Measurements from ENCODE around the gene RGS11.
"Not testable (repeated sequence)": the region's sequence is repeated elsewhere in the genome, so short reads cannot be mapped to it uniquely, and the experiment has no call there.

The RGS11 gene

DNA sequence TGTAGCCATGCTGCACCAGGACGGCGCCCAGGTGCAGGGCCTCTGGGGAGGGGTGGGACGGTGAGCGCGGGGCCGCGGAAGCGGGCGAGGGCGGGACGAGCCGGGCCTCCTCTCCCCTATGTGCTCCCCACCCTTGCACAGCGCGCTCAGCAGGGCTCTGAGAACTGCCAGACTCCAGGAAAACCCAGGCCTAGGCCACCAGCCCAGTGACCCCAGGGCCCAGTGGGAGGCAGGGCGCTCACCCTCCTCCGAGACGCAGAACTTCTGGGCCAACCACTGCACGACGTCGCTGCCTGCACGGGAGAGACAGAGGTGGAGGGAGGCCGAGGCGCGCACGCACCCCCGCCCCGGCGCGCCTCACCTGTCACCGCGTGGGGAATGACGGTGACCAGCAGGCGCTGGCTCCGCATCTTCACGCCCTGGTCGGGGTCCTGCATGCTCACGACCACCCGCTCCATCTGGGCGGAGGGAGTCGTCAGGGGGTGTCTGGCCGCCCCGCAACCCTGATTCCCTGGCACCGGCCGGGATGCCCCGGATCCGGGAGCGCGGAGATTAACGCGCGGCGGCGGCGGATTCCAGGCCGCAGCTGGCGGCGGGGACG, 603 bp downstream of the RGS11 start:
- Histone ChIP-seq H3K9me3 (ENCODE audit: insufficient read depth, low read depth, low read length) (no peaks in the 10 kb centered on the region), H3K36me3 (ENCODE audit: insufficient read depth, low read depth, low read length) (no peaks in the 10 kb centered on the region), H3K9ac (ENCODE audit: low read depth, low read length) (no peak overlapping the region), H3K4me3 (ENCODE audit: low read length) (peak overlapping the region; percentile 65), H3K27me3 (ENCODE audit: insufficient read depth, low read length) (peaks cover 56% of the 10 kb centered on the region), H3K27ac (ENCODE audit: low read length) (no peak overlapping the region), H3K4me1 (ENCODE audit: insufficient read depth, low read length) (no peaks in the 10 kb centered on the region)

DNA sequence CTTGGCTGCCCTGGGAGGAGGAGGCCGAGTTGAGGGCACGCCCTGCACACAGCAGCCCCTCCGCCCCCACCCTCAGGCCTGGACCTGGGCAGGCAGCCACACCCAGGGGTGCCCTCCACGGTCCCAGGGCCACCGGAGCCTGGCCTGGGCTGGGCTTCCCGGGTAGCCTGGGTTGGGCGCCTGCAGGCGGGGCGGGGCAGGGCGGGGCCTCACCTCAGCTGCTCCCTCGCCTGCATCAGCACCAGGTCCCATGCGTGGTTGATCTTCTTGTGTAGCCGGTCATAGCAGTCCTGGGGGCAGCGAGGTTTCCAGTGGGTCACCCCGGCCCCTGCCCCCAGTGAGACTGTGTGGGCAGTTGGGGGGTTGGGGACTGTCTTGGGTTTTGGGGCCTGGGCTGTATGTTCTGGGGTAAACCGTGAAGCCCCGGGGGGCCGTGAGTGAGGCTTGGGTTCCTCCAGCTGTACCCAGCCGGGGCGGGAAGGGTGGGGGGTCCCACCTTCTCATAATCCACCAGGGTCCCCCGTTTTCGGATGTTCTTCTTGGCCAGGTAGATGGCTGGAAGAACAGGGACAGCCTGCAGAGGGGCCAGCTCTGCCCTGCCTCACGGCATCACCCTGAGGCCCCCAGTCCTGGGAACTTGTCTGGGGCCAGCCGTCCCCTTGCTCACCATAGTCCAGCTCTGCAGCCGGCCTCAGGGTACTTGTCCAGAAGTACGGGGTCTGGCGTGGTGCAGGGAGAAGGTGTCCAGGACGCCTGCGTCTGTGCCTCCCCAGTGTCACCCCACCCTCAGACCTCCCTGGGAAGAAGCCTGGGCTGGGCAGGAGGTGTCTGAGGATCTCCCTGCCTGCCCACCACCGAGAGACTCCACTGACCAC, 2.0 kb downstream of the RGS11 start:
- Histone ChIP-seq H3K9ac (ENCODE audit: low read depth, low read length) (no peak overlapping the region), H3K9me3 (ENCODE audit: insufficient read depth, low read depth, low read length) (no peaks in the 10 kb centered on the region), H3K27me3 (ENCODE audit: insufficient read depth, low read length) (peaks cover 42% of the 10 kb centered on the region), H3K4me3 (ENCODE audit: low read length) (no peak overlapping the region), H3K36me3 (ENCODE audit: insufficient read depth, low read depth, low read length) (no peaks in the 10 kb centered on the region), H3K27ac (ENCODE audit: low read length) (no peak overlapping the region), H3K4me1 (ENCODE audit: insufficient read depth, low read length) (no peaks in the 10 kb centered on the region)

GRCh38 chr16:272633-273546, 2.9 kb downstream of the RGS11 start:
- Histone ChIP-seq H3K9ac (ENCODE audit: low read depth, low read length) (no peak overlapping the region), H3K27me3 (ENCODE audit: insufficient read depth, low read length) (peaks cover 35% of the 10 kb centered on the region), H3K36me3 (ENCODE audit: insufficient read depth, low read depth, low read length) (no peaks in the 10 kb centered on the region), H3K9me3 (ENCODE audit: insufficient read depth, low read depth, low read length) (no peaks in the 10 kb centered on the region), H3K4me3 (ENCODE audit: low read length) (no peak overlapping the region), H3K27ac (ENCODE audit: low read length) (no peak overlapping the region), H3K4me1 (ENCODE audit: insufficient read depth, low read length) (no peaks in the 10 kb centered on the region)

DNA sequence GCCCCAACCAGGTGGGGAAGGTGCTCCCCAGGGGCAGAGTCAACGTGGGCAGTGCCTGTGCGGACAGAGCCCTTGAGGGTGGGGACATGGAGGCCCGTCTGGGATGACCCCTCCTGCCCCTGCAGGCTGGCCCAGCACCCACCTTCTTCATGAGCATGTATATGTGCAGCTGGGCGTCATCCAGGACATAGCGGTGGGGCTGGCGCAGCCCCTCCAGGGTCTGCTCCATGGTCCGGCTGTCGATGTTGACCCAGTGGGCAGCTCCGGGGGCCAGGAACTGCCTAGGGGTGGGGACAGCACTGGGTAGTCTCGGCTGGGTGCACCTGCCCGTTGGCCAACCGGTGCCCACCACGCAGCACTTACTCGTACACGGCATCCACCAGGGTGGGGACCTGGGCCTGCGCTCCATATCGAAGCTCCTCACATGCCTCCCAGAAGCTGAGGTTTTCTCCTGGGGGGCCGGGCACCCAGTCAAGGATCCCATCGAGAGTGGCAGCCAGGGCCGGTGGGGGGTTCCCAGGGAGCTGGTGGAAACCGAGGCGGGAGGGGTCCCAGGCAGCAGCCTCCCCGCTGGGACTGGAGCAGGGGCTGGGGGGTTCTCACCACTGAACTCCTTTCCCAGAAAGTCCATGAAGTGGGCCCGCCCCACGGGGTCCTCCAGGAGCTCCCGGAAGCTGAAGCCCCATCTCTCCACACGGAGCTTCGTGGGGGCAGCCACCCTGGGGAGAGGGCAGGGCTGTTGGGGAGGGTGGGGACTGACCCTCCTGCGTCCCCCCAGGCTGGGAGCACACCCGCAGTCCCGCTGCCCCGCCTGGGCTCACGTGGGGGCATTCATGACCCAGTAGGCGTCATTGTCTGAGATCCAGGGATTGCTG, 5.1 kb downstream of the RGS11 start:
- H3K9ac ChIP-seq (ENCODE audit: low read depth, low read length), result no peak overlapping the region

GRCh38 chr16:269061-269796, 6.5 kb downstream of the RGS11 start:
- Histone ChIP-seq H3K36me3 (ENCODE audit: insufficient read depth, low read depth, low read length) (peaks cover 5% of the 10 kb centered on the region; the same call in 1 of the 2 replicates), H3K27me3 (ENCODE audit: insufficient read depth, low read length) (peaks cover 7% of the 10 kb centered on the region), H3K9ac (ENCODE audit: low read depth, low read length) (no peak overlapping the region), H3K9me3 (ENCODE audit: insufficient read depth, low read depth, low read length) (no peaks in the 10 kb centered on the region), H3K4me1 (ENCODE audit: insufficient read depth, low read length) (no peaks in the 10 kb centered on the region), H3K27ac (ENCODE audit: low read length) (no peak overlapping the region), H3K4me3 (ENCODE audit: low read length) (no peak overlapping the region)

More for the DNA sequence above, 5.1 kb downstream of the RGS11 start:
- no peaks in the 10 kb centered on the region for H3K36me3 ChIP-seq (ENCODE audit: insufficient read depth, low read depth, low read length)
- no peaks in the 10 kb centered on the region for H3K9me3 ChIP-seq (ENCODE audit: insufficient read depth, low read depth, low read length)
- H3K4me1 ChIP-seq (ENCODE audit: insufficient read depth, low read length), result no peaks in the 10 kb centered on the region
- no peak overlapping the region for H3K4me3 ChIP-seq (ENCODE audit: low read length)
- no peak overlapping the region for H3K27ac ChIP-seq (ENCODE audit: low read length)
- peaks cover 19% of the 10 kb centered on the region for H3K27me3 ChIP-seq (ENCODE audit: insufficient read depth, low read length)

DNA sequence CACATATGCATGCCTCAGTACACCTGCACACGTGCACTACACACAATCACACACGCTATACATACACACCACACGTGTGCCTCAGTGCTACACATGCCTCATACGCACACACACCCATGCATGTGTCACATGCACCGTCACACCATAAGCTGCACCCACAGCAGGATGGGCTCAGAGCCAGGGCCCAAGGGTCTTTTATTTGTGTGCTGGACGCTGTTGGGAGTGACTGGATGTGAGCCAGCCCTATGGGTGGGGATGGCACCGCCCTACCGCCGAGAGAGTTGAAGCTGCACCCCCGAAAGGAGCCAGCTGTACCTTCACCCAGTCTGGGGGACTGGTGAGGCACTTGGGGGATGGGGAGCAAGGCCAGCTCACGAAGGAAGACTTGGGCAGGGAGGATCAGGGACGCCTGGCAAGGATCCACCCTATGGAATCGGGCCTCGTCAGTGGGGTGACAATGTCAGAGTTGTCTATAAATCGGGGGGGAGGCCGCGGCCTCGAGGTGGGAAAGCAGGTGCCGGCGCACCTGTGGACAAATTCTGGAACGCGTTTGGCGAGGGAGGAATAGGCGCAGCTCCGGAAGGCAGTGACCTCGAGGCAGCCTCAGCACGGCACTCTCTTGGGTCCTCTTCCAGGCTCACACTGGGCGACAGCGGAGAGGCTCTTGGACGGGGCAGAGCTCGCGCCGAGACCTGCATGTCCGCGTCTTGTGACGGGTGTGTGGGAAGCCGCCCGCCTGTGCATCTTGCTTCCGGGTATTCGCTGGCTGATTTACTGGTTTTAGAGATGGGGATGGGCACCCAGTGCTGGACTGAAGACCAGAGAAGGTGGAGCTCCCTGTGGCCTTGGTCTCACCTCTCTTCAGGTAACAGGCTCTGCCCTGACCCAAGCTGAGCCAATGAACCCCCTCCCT, 7.3 kb downstream of the RGS11 start:
- H3K9ac ChIP-seq (ENCODE audit: low read depth, low read length), result no peak overlapping the region
- H3K27me3 ChIP-seq (ENCODE audit: insufficient read depth, low read length), result no peaks in the 10 kb centered on the region
- no peaks in the 10 kb centered on the region for H3K9me3 ChIP-seq (ENCODE audit: insufficient read depth, low read depth, low read length)
- no peak overlapping the region for H3K4me3 ChIP-seq (ENCODE audit: low read length)
- peaks cover 11% of the 10 kb centered on the region; the same call in 1 of the 2 replicates for H3K36me3 ChIP-seq (ENCODE audit: insufficient read depth, low read depth, low read length)
- H3K27ac ChIP-seq (ENCODE audit: low read length), result no peak overlapping the region
- no peaks in the 10 kb centered on the region for H3K4me1 ChIP-seq (ENCODE audit: insufficient read depth, low read length)

- H3K4me3 ChIP-seq (ENCODE audit: low read length); H3K27ac ChIP-seq (ENCODE audit: low read length); H3K4me1 ChIP-seq (ENCODE audit: insufficient read depth, low read length): not testable (repeated sequence)
Observed at GRCh38 chr16:267562-267961, 8.2 kb downstream of the RGS11 start.

GRCh38 chr16:266258-267164, 9.2 kb downstream of the RGS11 start:
- H3K9me3 ChIP-seq (ENCODE audit: insufficient read depth, low read depth, low read length), result no peaks in the 10 kb centered on the region
- no peaks in the 10 kb centered on the region for H3K4me1 ChIP-seq (ENCODE audit: insufficient read depth, low read length)
- H3K36me3 ChIP-seq (ENCODE audit: insufficient read depth, low read depth, low read length), result peaks cover 22% of the 10 kb centered on the region
- no peak overlapping the region for H3K4me3 ChIP-seq (ENCODE audit: low read length)
- H3K27ac ChIP-seq (ENCODE audit: low read length), result no peak overlapping the region
- no peaks in the 10 kb centered on the region for H3K27me3 ChIP-seq (ENCODE audit: insufficient read depth, low read length)
- H3K9ac ChIP-seq (ENCODE audit: low read depth, low read length), result no peak overlapping the region

More at GRCh38 chr16:267562-267961, 8.2 kb downstream of the RGS11 start:
- not testable (repeated sequence) for H3K9ac ChIP-seq (ENCODE audit: low read depth, low read length); H3K27me3 ChIP-seq (ENCODE audit: insufficient read depth, low read length); H3K9me3 ChIP-seq (ENCODE audit: insufficient read depth, low read depth, low read length)
- peaks cover 14% of the 10 kb centered on the region; the same call in 1 of the 2 replicates for H3K36me3 ChIP-seq (ENCODE audit: insufficient read depth, low read depth, low read length)

GRCh38 chr16:265711-266110, 10.0 kb downstream of the RGS11 start:
- Histone ChIP-seq H3K4me1 (ENCODE audit: insufficient read depth, low read length) (no peaks in the 10 kb centered on the region), H3K9me3 (ENCODE audit: insufficient read depth, low read depth, low read length) (no peaks in the 10 kb centered on the region), H3K27me3 (ENCODE audit: insufficient read depth, low read length) (no peaks in the 10 kb centered on the region), H3K9ac (ENCODE audit: low read depth, low read length) (no peak overlapping the region), H3K36me3 (ENCODE audit: insufficient read depth, low read depth, low read length) (peaks cover 30% of the 10 kb centered on the region), H3K27ac (ENCODE audit: low read length) (no peak overlapping the region), H3K4me3 (ENCODE audit: low read length) (no peak overlapping the region)
